HEK293 (cell line): Measurements from ENCODE around the gene IPCEF1.
A peak's percentile ranks its signal among the peaks of the same experiment; 100 is the strongest.
"Not testable (repeated sequence)": the region's sequence is repeated elsewhere in the genome, so short reads cannot be mapped to it uniquely, and the experiment has no call there.

ENCODE experiments used
- CTCF ChIA-PET: fragments of 350-600 bp; formaldehyde crosslinking; extraction: SDS; loops from one replicate; lab custom pipeline; 2021; ENCODE audit warnings: antibody characterized with exemption; lab: Yijun Ruan, JAX
- POLR2A ChIA-PET: fragments of 300-600 bp; formaldehyde crosslinking; extraction: SDS; loops from one replicate; lab custom pipeline; 2020; ENCODE audit warnings: antibody characterized with exemption, inconsistent platforms; lab: Yijun Ruan, JAX
- H3K27ac ChIP-seq: fragments of 200-500 bp; sonication (Bioruptor generic); 2 replicates; pipeline ENCODE4 v1.5.1; 2014; ENCODE audit warnings: low read depth, low read length, control low read depth, inconsistent platforms; ENCODE audit errors: extremely low read depth
- H3K36me3 ChIP-seq, 2 experiments: fragments of 200-500 bp in 1 of 2; sonication (Bioruptor generic) in 1 of 2; 1 replicate in 1 of 2; 2 replicates in 1 of 2; pipeline ENCODE4 v1.5.1; 2014 to 2017; ENCODE audit warnings: inconsistent platforms in 2 of 2, low read length in 2 of 2; ENCODE audit not compliant: control insufficient read depth in 2 of 2, insufficient read depth in 1 of 2
- H3K4me1 ChIP-seq: fragments of 200-500 bp; sonication (Bioruptor generic); 2 replicates; pipeline ENCODE4 v1.5.1; 2014; ENCODE audit warnings: mild to moderate bottlenecking, low read length, inconsistent platforms; ENCODE audit not compliant: control insufficient read depth, insufficient read depth
- H3K4me3 ChIP-seq: 2 replicates; pipeline ENCODE4 v1.5.1; 2011; ENCODE audit warnings: low read depth, mild to moderate bottlenecking, control low read depth, low read length, moderate library complexity
- H3K9me3 ChIP-seq: fragments of 200-500 bp; sonication (Bioruptor generic); 2 replicates; pipeline ENCODE4 v1.5.1; 2014; ENCODE audit warnings: low read depth, low read length, inconsistent platforms; ENCODE audit not compliant: control insufficient read depth, insufficient read depth
- ATF2 ChIP-seq: fragments of 450-650 bp; formaldehyde crosslinking; IDR thresholded peaks from 2 replicates; pipeline ENCODE4 v1.5.1; 2016; ENCODE audit warnings: missing biosample characterization, missing genetic modification characterization, low read depth
- FEZF1 ChIP-seq: fragments of 450-650 bp; formaldehyde crosslinking; IDR thresholded peaks from 2 replicates; pipeline ENCODE4 v1.5.1; 2016; ENCODE audit warnings: missing biosample characterization, missing genetic modification characterization
- HOXA7 ChIP-seq: sonication (generic); formaldehyde crosslinking; IDR thresholded peaks from 2 replicates; pipeline ENCODE4 v1.8.1; 2022; ENCODE audit warnings: missing genetic modification reagents, borderline replicate concordance
- KLF1 ChIP-seq: fragments of 450-650 bp; formaldehyde crosslinking; IDR thresholded peaks from 2 replicates; pipeline ENCODE4 v1.5.1; 2016; ENCODE audit warnings: missing biosample characterization, missing genetic modification characterization
- SETDB1 ChIP-seq: IDR thresholded peaks from one replicate; pipeline ENCODE4 v1.6.1; 2017; ENCODE audit warnings: mild to moderate bottlenecking, low read length, moderate library complexity, mixed read lengths; ENCODE audit not compliant: insufficient read length
- TRIM28 ChIP-seq: IDR thresholded peaks from 2 replicates; pipeline ENCODE4 v1.6.1; 2011; ENCODE audit warnings: low read length, control low read depth, borderline replicate concordance
- WT1 ChIP-seq: fragments of 450-650 bp; formaldehyde crosslinking; IDR thresholded peaks from 2 replicates; pipeline ENCODE4 v1.5.1; 2016; ENCODE audit warnings: missing biosample characterization, missing genetic modification characterization
- ZBTB10 ChIP-seq: fragments of 450-650 bp; formaldehyde crosslinking; IDR thresholded peaks from 2 replicates; pipeline ENCODE4 v1.5.1; 2016; ENCODE audit warnings: missing biosample characterization, missing genetic modification characterization
- ZBTB17 ChIP-seq: fragments of 450-650 bp; formaldehyde crosslinking; IDR thresholded peaks from 2 replicates; pipeline ENCODE4 v1.5.1; 2016; ENCODE audit warnings: missing biosample characterization, missing genetic modification characterization
- ZFHX2 ChIP-seq: fragments of 450-650 bp; formaldehyde crosslinking; conservative IDR thresholded peaks from 2 replicates; pipeline ENCODE4 v1.5.1; 2016; ENCODE audit warnings: missing biosample characterization, missing genetic modification characterization
- ZFP69B ChIP-seq: fragments of 450-650 bp; formaldehyde crosslinking; IDR thresholded peaks from 2 replicates; pipeline ENCODE4 v1.5.1; 2016; ENCODE audit warnings: missing biosample characterization, missing genetic modification characterization
- ZIC2 ChIP-seq: fragments of 450-650 bp; formaldehyde crosslinking; IDR thresholded peaks from 2 replicates; pipeline ENCODE4 v1.5.1; 2016; ENCODE audit warnings: missing biosample characterization, missing genetic modification characterization
- ZNF335 ChIP-seq: fragments of 450-650 bp; formaldehyde crosslinking; conservative IDR thresholded peaks from 2 replicates; pipeline ENCODE4 v1.5.1; 2016; ENCODE audit warnings: missing biosample characterization, missing genetic modification characterization
- ZNF423 ChIP-seq: fragments of 450-650 bp; formaldehyde crosslinking; IDR thresholded peaks from 2 replicates; pipeline ENCODE4 v1.5.1; 2016; ENCODE audit warnings: missing biosample characterization, missing genetic modification characterization
- ZNF48 ChIP-seq: fragments of 450-650 bp; formaldehyde crosslinking; IDR thresholded peaks from 2 replicates; pipeline ENCODE4 v1.5.1; 2016; ENCODE audit warnings: missing biosample characterization, missing genetic modification characterization
- ZNF600 ChIP-seq: fragments of 450-650 bp; formaldehyde crosslinking; IDR thresholded peaks from 2 replicates; pipeline ENCODE4 v1.5.1; 2016; ENCODE audit warnings: missing biosample characterization, missing genetic modification characterization
- ZNF660 ChIP-seq: fragments of 450-650 bp; IDR thresholded peaks from 2 replicates; pipeline ENCODE4 v1.5.1; 2018; ENCODE audit warnings: missing biosample characterization, mild to moderate bottlenecking, missing genetic modification characterization
- ZNF692 ChIP-seq: fragments of 450-650 bp; formaldehyde crosslinking; IDR thresholded peaks from 2 replicates; pipeline ENCODE4 v1.5.1; 2016; ENCODE audit warnings: missing biosample characterization, missing genetic modification characterization
- ZNF701 ChIP-seq: fragments of 450-650 bp; formaldehyde crosslinking; IDR thresholded peaks from 2 replicates; pipeline ENCODE4 v1.5.1; 2016; ENCODE audit warnings: missing biosample characterization, missing genetic modification characterization
- ZNF76 ChIP-seq: fragments of 450-650 bp; formaldehyde crosslinking; IDR thresholded peaks from 2 replicates; pipeline ENCODE4; 2016; ENCODE audit warnings: low read depth, missing biosample characterization, missing genetic modification characterization, borderline replicate concordance
- TF ChIP-seq, protein P1 (sequence below): fragments of 450-650 bp; formaldehyde crosslinking; IDR thresholded peaks from 2 replicates; pipeline ENCODE4 v1.5.1; 2017; ENCODE audit warnings: missing biosample characterization, missing genetic modification characterization
- TF ChIP-seq, protein P2 (sequence below): fragments of 450-650 bp; formaldehyde crosslinking; IDR thresholded peaks from 2 replicates; pipeline ENCODE4 v1.5.1; 2017; ENCODE audit warnings: missing biosample characterization, missing genetic modification characterization
- TF ChIP-seq, protein P3 (sequence below): fragments of 450-650 bp; formaldehyde crosslinking; optimal IDR thresholded peaks from 2 replicates; pipeline ENCODE3; 2016; ENCODE audit warnings: missing biosample characterization, mild to moderate bottlenecking, missing genetic modification characterization

Gene IPCEF1

GRCh38 chr6:154179434-154179833 lies 177.2 kb downstream of the IPCEF1 start:
- no peaks in the 10 kb centered on the region for H3K36me3 ChIP-seq
- no peaks in the 10 kb centered on the region for H3K4me1 ChIP-seq
- no peak overlapping the region for H3K27ac ChIP-seq
- H3K9me3 ChIP-seq, result no peaks in the 10 kb centered on the region
- TF ChIP-seq, protein P1, sequence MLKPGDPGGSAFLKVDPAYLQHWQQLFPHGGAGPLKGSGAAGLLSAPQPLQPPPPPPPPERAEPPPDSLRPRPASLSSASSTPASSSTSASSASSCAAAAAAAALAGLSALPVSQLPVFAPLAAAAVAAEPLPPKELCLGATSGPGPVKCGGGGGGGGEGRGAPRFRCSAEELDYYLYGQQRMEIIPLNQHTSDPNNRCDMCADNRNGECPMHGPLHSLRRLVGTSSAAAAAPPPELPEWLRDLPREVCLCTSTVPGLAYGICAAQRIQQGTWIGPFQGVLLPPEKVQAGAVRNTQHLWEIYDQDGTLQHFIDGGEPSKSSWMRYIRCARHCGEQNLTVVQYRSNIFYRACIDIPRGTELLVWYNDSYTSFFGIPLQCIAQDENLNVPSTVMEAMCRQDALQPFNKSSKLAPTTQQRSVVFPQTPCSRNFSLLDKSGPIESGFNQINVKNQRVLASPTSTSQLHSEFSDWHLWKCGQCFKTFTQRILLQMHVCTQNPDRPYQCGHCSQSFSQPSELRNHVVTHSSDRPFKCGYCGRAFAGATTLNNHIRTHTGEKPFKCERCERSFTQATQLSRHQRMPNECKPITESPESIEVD (tag by site-specific recombination), result peak; percentile 87
- TF ChIP-seq ZBTB17, result no peak
- peak; percentile 73 for TF ChIP-seq ZNF335
- TF ChIP-seq FEZF1, result peak; percentile 64
- TF ChIP-seq, all 188 proteins: peak for 3
- no peak overlapping the region for H3K4me3 ChIP-seq
- ChIA-PET CTCF (interaction anchor here (0.6 to 1.0 kb wide), 4 partner anchors 36 to 296 kb away, joined by 3 read pairs; no protein-coding TSS in a partner anchor), POLR2A (no interaction called here)

- H3K36me3 ChIP-seq, H3K9me3 ChIP-seq, POLR2A ChIA-PET, H3K4me1 ChIP-seq, H3K4me3 ChIP-seq: not testable (repeated sequence)
- CTCF ChIA-PET, result interaction anchor here (0.6 to 1.2 kb wide), 3 partner anchors 24 to 105 kb away, joined by 3 read pairs; no protein-coding TSS in a partner anchor
- TF ChIP-seq ZFP69B (peak; percentile 80), ZNF692 (tag by site-specific recombination) (peak; percentile 65; the same call in 1 of the 2 replicates), KLF1 (tag by site-specific recombination) (peak; percentile 22; the same call in 1 of the 2 replicates), ZFHX2 (tag by site-specific recombination) (peak; percentile 37; the same call in 1 of the 2 replicates), ZNF423 (tag by site-specific recombination) (0 out of 2 replicates have a peak, but pooled peaks have one; percentile 16)
- TF ChIP-seq, protein P2, sequence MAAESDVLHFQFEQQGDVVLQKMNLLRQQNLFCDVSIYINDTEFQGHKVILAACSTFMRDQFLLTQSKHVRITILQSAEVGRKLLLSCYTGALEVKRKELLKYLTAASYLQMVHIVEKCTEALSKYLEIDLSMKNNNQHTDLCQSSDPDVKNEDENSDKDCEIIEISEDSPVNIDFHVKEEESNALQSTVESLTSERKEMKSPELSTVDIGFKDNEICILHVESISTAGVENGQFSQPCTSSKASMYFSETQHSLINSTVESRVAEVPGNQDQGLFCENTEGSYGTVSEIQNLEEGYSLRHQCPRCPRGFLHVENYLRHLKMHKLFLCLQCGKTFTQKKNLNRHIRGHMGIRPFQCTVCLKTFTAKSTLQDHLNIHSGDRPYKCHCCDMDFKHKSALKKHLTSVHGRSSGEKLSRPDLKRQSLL (tag by site-specific recombination), result peak; percentile 85; the same call in 1 of the 2 replicates
- TF ChIP-seq, all 188 proteins: peak for 6; not testable (repeated sequence) for 182
- H3K27ac ChIP-seq, result not testable (repeated sequence)
Observed at GRCh38 chr6:154172393-154172792, 184.2 kb downstream of the IPCEF1 start.

DNA sequence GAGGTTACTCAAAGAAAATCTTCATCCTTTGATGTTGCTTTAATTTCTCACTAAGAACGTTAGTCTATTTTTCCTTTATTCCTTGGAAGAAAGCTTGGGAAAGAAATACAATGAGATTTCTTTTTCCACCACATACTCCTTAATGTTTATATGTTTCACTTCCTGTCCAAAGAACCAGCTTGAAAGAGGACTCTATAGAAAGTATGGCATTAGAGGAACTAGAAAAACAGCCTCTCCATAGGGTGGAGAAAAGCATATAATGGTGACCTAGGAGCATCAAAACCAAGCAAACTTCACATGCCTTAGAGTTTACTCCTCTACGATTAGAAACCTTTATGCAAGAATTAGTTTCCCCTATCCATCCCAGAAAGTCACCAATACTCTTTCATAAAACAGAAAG lies 186.5 kb downstream of the IPCEF1 start:
- Histone ChIP-seq H3K36me3 (no peaks in the 10 kb centered on the region), H3K4me3 (no peak overlapping the region), H3K4me1 (no peaks in the 10 kb centered on the region), H3K27ac (no peak overlapping the region), H3K9me3 (no peaks in the 10 kb centered on the region)
- ChIA-PET POLR2A (no interaction called here), CTCF (interaction anchor here (0.9 to 1.1 kb wide), 2 partner anchors 15 to 134 kb away, joined by 3 to 5 read pairs; no protein-coding TSS in a partner anchor)
- no peak for TF ChIP-seq ZNF660 (tag by site-specific recombination)
- no peak for TF ChIP-seq ZNF48
- no peak for TF ChIP-seq HOXA7 (CRISPR knock-in tag)
- TF ChIP-seq ZIC2 (tag by site-specific recombination), result no peak
- TF ChIP-seq, protein P3, sequence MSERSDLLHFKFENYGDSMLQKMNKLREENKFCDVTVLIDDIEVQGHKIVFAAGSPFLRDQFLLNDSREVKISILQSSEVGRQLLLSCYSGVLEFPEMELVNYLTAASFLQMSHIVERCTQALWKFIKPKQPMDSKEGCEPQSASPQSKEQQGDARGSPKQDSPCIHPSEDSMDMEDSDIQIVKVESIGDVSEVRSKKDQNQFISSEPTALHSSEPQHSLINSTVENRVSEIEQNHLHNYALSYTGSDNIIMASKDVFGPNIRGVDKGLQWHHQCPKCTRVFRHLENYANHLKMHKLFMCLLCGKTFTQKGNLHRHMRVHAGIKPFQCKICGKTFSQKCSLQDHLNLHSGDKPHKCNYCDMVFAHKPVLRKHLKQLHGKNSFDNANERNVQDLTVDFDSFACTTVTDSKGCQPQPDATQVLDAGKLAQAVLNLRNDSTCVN (tag by site-specific recombination), result no peak
- no peak for TF ChIP-seq ZBTB10
- TF ChIP-seq ZNF701 (tag by site-specific recombination), result no peak
- TF ChIP-seq ZNF600 (tag by site-specific recombination), result no peak
- TF ChIP-seq SETDB1, result no peak
- TF ChIP-seq TRIM28, result no peak
- TF ChIP-seq FEZF1, result no peak
- TF ChIP-seq ATF2 (tag by site-specific recombination), result no peak
- no peak for TF ChIP-seq ZNF76 (tag by site-specific recombination)
- TF ChIP-seq WT1 (tag by site-specific recombination), result no peak
